Mucosa of descending colon (tissue), 3 donors: ENCODE data around the gene HYAL2. TPM values are rescaled to one million over a fixed set of nuclear protein-coding genes. Genes with fewer than 3 reads are reported as not detected.

Experiments
- ATAC-seq: fragments of 200-7000 bp; cut with Tn5 transposase; one replicate; pipeline ENCODE4 v1.9.1; 2020; ENCODE audit warnings: mild to moderate bottlenecking, moderate library complexity
- DNase-seq, 3 donors: peaks; one replicate each; pipeline ENCODE4 v3.0.0-alpha.2; 2020
- H3K36me3 ChIP-seq: fragments of 200-600 bp; one replicate; pipeline ENCODE4 v1.8.0; 2021; ENCODE audit warnings: low read depth, mild to moderate bottlenecking
- H3K4me1 ChIP-seq: fragments of 200-600 bp; one replicate; pipeline ENCODE4 v1.8.0; 2021; ENCODE audit warnings: low read depth, mild to moderate bottlenecking
- H3K4me3 ChIP-seq: fragments of 200-600 bp; one replicate; pipeline ENCODE4 v1.8.0; 2021; ENCODE audit warnings: mild to moderate bottlenecking
- H3K9me3 ChIP-seq: fragments of 200-600 bp; one replicate; pipeline ENCODE4 v1.8.0; 2021; ENCODE audit warnings: mild to moderate bottlenecking
- intact Hi-C, 2 donors: fragments of 100-400 bp; cut with DNase I in 1 of 2; cut with micrococcal nuclease in 1 of 2; formaldehyde crosslinking; loops; one replicate each; pipeline versions ENCODE4 v1.11.0 to v1.11.1; 2022; cut with DNase I, micrococcal nuclease
- total RNA-seq, 3 donors: library from RNA; stranded (reverse); fragmentation: NEBNext Ultra II Directional in 2 of 3; extraction: Animal tissue kit (Norgen Biotek cat#: 25700) in 2 of 3; gene quantifications; one replicate each; pipeline versions ENCODE4 v1.2.1 to v1.2.4, GENCODE V29; 2021 to 2023
- TF ChIP-seq, protein P1 (sequence below): fragments of 200-600 bp; IDR thresholded peaks from one replicate; pipeline ENCODE4 v1.8.0; 2022; ENCODE audit warnings: antibody characterized with exemption, mild to moderate bottlenecking
- donor health status: DM: no; HTN: no; CAD: no; lungs with moderate emphysema.
- donor health status: DM: no; HTN: no; CAD: no.
- donor health status: DM: no; HTN: yes; CAD: no.

The HYAL2 gene
- total RNA-seq, 3 donors from 2014 or later: 18.6 to 32.5 (median 29.1) TPM

DNA sequence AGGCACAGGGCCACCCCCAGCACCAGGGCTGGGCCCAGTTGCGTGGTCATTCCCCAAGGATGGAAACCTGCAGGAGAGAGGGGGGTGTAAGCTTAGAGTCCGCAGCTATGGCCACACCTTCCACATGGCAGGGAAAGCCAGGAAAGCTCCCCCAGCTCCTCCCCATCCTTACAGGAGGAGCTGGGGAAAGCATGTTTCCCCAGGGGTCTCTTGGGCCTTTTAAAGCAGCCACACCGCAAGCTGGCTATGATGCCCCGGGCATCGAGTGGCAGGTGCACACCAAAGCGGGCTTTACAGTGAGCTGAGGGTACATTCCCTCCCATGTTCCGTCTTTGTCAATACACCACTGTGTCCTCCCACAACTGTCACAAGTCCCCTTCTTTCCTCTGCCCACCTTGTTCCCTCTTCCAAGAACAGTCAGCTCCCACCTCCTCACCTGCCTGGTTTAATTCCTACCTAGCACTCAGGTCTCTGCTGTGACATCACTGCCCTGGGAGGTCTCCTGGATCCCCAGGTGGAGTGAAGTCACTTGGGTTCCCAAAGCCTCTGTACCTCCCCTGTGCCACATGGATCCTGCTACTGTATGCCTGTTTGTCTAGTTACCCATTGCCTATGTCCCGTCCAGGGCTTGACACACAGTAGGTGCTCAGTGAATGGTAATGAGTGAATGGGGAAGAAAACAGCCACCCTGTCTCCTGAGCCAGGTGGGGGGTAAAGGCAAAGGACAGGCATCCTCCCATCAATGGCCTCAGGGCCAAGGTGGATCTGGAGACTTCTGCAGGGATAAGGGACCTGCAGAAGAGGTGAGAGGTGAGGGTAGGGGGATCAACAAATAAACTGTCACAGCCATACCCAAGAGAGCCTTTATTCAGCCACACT lies 26.8 kb downstream of the HYAL2 start:
- Histone ChIP-seq H3K4me1 (peaks cover 27% of the 10 kb centered on the region), H3K9me3 (no peaks in the 10 kb centered on the region), H3K4me3 (no peak overlapping the region), H3K36me3 (peaks cover 6% of the 10 kb centered on the region)
- DNase-seq: no peak
- ATAC-seq: no peak
- TF ChIP-seq, protein P1, sequence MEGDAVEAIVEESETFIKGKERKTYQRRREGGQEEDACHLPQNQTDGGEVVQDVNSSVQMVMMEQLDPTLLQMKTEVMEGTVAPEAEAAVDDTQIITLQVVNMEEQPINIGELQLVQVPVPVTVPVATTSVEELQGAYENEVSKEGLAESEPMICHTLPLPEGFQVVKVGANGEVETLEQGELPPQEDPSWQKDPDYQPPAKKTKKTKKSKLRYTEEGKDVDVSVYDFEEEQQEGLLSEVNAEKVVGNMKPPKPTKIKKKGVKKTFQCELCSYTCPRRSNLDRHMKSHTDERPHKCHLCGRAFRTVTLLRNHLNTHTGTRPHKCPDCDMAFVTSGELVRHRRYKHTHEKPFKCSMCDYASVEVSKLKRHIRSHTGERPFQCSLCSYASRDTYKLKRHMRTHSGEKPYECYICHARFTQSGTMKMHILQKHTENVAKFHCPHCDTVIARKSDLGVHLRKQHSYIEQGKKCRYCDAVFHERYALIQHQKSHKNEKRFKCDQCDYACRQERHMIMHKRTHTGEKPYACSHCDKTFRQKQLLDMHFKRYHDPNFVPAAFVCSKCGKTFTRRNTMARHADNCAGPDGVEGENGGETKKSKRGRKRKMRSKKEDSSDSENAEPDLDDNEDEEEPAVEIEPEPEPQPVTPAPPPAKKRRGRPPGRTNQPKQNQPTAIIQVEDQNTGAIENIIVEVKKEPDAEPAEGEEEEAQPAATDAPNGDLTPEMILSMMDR: no peak
- intact Hi-C loops: no loop called here

DNA sequence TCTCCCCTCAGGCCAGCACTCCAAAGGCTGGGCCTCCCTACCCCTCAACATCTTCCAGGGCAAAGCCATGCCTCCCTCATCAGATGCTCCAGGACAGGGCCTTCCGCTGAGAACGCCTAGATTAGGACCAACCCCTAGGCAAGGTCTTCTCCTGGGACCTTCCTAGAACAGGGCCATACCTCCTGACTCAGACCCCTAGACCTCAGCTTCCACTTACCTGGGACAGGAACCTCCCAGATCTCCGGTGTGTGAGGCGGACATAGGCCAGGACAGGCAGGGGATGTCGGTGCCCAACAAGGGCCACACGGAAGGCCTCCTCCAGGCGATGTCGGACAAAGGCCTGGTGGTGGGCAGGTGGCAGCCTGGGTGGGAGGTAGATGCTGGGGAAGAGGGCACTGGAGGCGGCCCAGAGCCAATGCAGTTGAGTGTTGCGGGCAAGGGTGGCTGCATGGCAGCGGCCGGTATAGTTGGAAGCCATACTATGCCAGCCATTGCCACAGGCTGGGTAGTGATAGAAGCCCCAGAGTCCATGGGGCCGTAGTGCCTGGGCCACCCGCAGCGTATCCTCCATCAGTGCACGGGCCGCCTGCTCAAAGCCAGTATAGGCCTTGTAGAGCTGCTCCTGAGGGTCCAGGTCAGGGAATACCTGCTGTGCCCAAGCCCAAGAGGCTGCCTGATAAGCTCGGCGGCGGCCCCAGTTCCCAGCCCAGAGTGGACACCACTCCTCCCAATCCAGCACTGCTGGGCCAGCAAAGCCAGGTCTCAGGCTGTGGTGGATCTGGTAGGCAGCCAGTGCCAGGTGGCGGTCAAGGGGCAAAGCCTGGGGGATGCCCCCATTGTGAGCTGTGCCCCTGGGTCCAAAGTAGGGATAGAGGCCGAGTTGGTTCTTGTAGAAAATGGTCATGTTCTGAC lies 27.8 kb downstream of the HYAL2 start:
- peaks cover 22% of the 10 kb centered on the region for H3K4me1 ChIP-seq
- peaks cover 6% of the 10 kb centered on the region for H3K36me3 ChIP-seq
- intact Hi-C loops: no loop called here
- H3K9me3 ChIP-seq: no peaks in the 10 kb centered on the region
- TF ChIP-seq, protein P1: no peak
- no peak overlapping the region for H3K4me3 ChIP-seq
- ATAC-seq (no peak), DNase-seq (peak in 1 of 3 donors; percentile 38)

DNA sequence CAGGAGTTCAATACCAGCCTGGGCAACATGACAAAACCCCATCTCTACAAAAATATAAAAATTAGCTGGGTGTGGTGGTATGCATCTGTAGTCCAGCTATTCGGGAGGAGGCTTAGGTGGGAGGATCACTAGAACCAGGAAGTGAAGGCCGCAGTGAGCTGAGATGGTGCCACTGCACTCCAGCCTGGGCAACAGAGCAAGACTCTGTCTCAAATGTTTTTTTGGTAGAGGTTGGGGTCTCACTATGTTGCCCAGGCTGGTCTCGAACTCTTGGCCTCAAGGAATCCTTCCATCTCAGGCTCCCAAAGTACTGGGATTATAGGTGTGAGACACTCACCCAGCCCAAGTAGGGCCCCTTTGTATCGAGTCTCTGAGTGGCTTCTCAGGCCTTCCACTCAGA lies 28.5 kb downstream of the HYAL2 start:
- H3K36me3 ChIP-seq: no peaks in the 10 kb centered on the region
- TF ChIP-seq, protein P1: no peak
- intact Hi-C loops: no loop called here
- no peak overlapping the region for H3K4me3 ChIP-seq
- no peaks in the 10 kb centered on the region for H3K9me3 ChIP-seq
- ATAC-seq (no peak), DNase-seq (no peak)
- peaks cover 22% of the 10 kb centered on the region for H3K4me1 ChIP-seq

DNA sequence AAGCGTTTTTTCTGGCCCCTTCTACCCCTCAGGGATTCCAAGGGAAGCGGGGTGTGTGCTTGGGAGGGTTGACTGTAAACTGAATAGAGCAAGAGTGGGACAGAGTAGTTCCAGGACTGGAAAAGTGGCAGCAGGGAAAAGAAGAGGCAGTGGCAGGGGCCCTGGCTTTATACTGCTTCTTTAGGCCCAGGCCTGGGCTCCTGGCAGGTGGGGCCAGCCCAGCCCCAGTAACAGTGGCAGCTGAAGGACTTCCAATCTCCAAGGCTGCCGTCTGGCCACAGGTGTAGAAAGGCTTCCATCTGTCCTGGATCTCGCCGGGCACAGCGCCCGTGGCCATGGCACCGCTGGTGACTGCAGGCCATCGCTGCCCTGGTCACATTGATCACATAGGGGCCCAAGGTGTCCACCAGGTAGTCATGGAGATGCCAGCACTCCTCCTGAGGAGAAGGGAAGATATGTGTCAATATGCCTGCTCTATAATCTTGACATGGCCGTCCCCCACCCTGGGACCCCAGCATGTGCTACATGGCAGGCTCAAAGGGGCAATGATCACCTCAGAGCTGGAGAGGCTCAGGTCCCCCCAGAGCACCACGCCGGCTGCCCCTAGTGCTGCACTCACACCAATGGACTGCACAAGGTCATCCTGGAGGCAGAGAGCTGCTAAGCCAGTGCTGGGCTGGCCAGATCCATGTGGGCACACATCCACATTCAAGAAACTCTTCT lies 29.3 kb downstream of the HYAL2 start:
- peaks cover 4% of the 10 kb centered on the region for H3K36me3 ChIP-seq
- H3K9me3 ChIP-seq: no peaks in the 10 kb centered on the region
- no peak for ATAC-seq
- H3K4me3 ChIP-seq: no peak overlapping the region
- H3K4me1 ChIP-seq: peaks cover 17% of the 10 kb centered on the region
- intact Hi-C loops: no loop called here
- TF ChIP-seq, protein P1: no peak
- peak in 2 of 3 donors; percentile 51 to 59 for DNase-seq
